OCI-LY3 (cell line): ENCODE results near the gene ACTA2.

Source experiments
- H2AFZ ChIP-seq: fragments of 200-600, 300-600 bp; shearing (Covaris generic); 2 replicates; pipeline ENCODE4 v1.6.0; 2014; ENCODE audit warnings: antibody characterized with exemption, low read depth, low read length
- H3K27ac ChIP-seq: fragments of 200-600, 300-600 bp; sonication (generic); 2 replicates; pipeline ENCODE4 v1.5.1; 2014; ENCODE audit warnings: mild to moderate bottlenecking, low read length, moderate library complexity, mixed read lengths
- H3K27me3 ChIP-seq: fragments of 200-600, 300-600 bp; sonication (generic); 2 replicates; pipeline ENCODE4 v1.6.1; 2014; ENCODE audit warnings: low read depth, low read length, mixed read lengths
- H3K36me3 ChIP-seq: fragments of 200-600, 300-600 bp; sonication (generic); replicated peaks from 2 replicates; pipeline ENCODE3; 2014; ENCODE audit warnings: low read depth, low read length, mixed read lengths
- H3K4me1 ChIP-seq: fragments of 300-600, 200-600 bp; sonication (generic); 2 replicates; pipeline ENCODE4 v1.6.1; 2014; ENCODE audit warnings: low read length, mixed read lengths
- H3K4me2 ChIP-seq: fragments of 200-600, 300-600 bp; sonication (generic); 2 replicates; pipeline ENCODE4 v1.6.1; 2014; ENCODE audit warnings: low read length, mixed read lengths
- H3K4me3 ChIP-seq: fragments of 300-600, 200-600 bp; sonication (generic); 2 replicates; pipeline ENCODE4 v1.5.1; 2014; ENCODE audit warnings: antibody characterized with exemption, mild to moderate bottlenecking, low read length, moderate library complexity
- H3K79me2 ChIP-seq: fragments of 300-600, 200-600 bp; shearing (Covaris generic); 2 replicates; pipeline ENCODE4 v1.6.1; 2014; ENCODE audit warnings: mild to moderate bottlenecking, low read length, mixed read lengths
- H3K9ac ChIP-seq: fragments of 300-600, 200-600 bp; shearing (Covaris generic); 2 replicates; pipeline ENCODE4 v1.6.0; 2014; ENCODE audit warnings: mild to moderate bottlenecking, low read length, moderate library complexity
- H3K9me3 ChIP-seq: fragments of 200-600, 300-600 bp; shearing (Covaris generic); 2 replicates; pipeline ENCODE4 v1.6.1; 2014; ENCODE audit warnings: low read length, mixed read lengths; ENCODE audit not compliant: insufficient read depth
- H4K20me1 ChIP-seq: fragments of 200-600, 300-600 bp; sonication (generic); 2 replicates; pipeline ENCODE4 v1.6.1; 2016; ENCODE audit warnings: low read length, mixed read lengths; ENCODE audit not compliant: insufficient read depth
- EZH2phosphoT487 ChIP-seq: fragments of 200-600 bp; shearing (Covaris generic); IDR thresholded peaks from 2 replicates; pipeline ENCODE4 v1.6.1; 2018; ENCODE audit warnings: antibody characterized with exemption, mixed run types, low read depth
- TF ChIP-seq, protein P1 (sequence below): fragments of 200-600, 300-600 bp; sonication (generic); IDR thresholded peaks from 2 replicates; pipeline ENCODE4 v1.5.1; 2014; ENCODE audit warnings: antibody characterized with exemption, low read length, low read depth

ACTA2 gene

DNA sequence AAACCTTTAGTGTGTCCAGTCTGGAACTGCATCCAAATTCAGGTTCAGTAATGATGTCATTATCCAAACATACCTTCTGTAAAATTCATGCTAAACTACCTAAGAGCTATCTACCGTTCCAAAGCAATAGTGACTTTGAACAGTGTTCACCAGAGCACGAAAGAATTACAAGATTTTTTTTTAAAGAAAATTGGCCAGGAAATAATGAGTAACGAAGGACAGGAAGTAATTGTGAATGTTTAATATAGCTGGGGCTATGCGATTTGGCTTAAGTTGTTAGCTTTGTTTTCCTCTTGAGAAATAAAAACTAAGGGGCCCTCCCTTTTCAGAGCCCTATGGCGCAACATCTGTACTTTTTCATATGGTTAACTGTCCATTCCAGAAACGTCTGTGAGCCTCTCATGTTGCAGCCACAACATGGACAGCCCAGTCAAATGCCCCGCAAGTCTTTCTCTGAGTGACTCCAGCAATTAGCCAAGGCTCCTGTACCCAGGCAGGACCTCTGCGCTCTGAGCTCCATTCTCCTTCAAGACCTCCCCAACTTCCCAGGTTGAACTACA is 37.3 kb upstream of the ACTA2 start:
- Histone ChIP-seq H4K20me1 (no peaks in the 10 kb centered on the region), H3K4me3 (peak overlapping the region; percentile 96), H2AFZ (no peak overlapping the region), H3K9me3 (no peaks in the 10 kb centered on the region), H3K4me1 (peaks cover 38% of the 10 kb centered on the region), H3K4me2 (peak overlapping the region; percentile 89), H3K79me2 (peaks cover 30% of the 10 kb centered on the region), H3K36me3 (no peaks in the 10 kb centered on the region), H3K9ac (peak overlapping the region; percentile 87; the same call in 1 of the 2 replicates), H3K27me3 (no peaks in the 10 kb centered on the region), H3K27ac (0 out of 2 replicates have a peak overlapping the region, but pooled peaks have one; percentile 14)
- TF ChIP-seq, protein P1, sequence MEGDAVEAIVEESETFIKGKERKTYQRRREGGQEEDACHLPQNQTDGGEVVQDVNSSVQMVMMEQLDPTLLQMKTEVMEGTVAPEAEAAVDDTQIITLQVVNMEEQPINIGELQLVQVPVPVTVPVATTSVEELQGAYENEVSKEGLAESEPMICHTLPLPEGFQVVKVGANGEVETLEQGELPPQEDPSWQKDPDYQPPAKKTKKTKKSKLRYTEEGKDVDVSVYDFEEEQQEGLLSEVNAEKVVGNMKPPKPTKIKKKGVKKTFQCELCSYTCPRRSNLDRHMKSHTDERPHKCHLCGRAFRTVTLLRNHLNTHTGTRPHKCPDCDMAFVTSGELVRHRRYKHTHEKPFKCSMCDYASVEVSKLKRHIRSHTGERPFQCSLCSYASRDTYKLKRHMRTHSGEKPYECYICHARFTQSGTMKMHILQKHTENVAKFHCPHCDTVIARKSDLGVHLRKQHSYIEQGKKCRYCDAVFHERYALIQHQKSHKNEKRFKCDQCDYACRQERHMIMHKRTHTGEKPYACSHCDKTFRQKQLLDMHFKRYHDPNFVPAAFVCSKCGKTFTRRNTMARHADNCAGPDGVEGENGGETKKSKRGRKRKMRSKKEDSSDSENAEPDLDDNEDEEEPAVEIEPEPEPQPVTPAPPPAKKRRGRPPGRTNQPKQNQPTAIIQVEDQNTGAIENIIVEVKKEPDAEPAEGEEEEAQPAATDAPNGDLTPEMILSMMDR: no peak
- no peak for TF ChIP-seq EZH2phosphoT487

DNA sequence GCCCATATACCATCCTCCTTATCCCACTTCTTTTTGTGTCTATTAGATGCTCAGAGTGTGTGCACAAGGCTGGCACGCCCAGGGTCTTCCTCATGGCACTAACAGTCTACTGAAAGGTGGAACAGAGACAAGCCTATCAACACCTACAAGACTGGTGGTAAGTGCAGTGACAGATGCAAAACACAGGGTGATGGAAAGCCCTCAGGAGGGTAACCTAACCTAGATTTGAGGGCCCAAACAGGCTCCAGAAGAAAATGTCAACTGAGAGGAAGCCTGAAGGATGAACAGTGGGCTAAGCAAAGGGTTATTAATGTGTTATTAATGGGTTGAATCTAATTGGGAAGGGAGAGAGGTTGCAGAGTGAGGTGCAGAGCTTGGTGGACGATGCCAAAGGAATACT is 36.9 kb upstream of the ACTA2 start:
- TF ChIP-seq, protein P1: no peak
- TF ChIP-seq EZH2phosphoT487: no peak
- Histone ChIP-seq H3K36me3 (no peaks in the 10 kb centered on the region), H3K9me3 (no peaks in the 10 kb centered on the region), H4K20me1 (no peaks in the 10 kb centered on the region), H3K4me3 (peak overlapping the region; percentile 96; the same call in 1 of the 2 replicates), H3K79me2 (peaks cover 29% of the 10 kb centered on the region), H3K9ac (no peak overlapping the region), H3K4me2 (peak overlapping the region; percentile 89), H3K27ac (no peak overlapping the region), H2AFZ (no peak overlapping the region), H3K4me1 (peaks cover 37% of the 10 kb centered on the region), H3K27me3 (no peaks in the 10 kb centered on the region)

DNA sequence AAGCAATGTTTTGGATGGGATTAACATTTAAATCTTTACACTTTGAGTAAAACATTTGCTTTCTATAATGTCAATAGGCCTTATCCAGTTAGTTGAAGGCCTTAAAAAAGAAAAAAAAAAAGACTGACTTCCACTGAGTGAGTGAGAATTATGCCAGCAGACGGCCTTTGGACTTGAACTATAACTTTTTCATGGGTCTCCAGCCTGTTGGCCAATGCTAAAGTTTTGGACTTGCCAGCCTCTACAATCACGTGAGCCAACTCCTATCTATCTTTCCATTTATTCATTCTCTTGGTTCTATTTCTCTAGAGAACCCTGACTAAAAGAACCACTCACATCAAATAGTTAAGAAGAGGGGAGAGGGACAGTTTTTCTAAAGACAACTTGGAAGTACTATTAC is 35.3 kb upstream of the ACTA2 start:
- H3K27ac ChIP-seq: no peak overlapping the region
- H3K9me3 ChIP-seq: no peaks in the 10 kb centered on the region
- H3K27me3 ChIP-seq: no peaks in the 10 kb centered on the region
- TF ChIP-seq, protein P1: no peak
- no peak for TF ChIP-seq EZH2phosphoT487
- H3K4me2 ChIP-seq: no peak overlapping the region
- H3K36me3 ChIP-seq: no peaks in the 10 kb centered on the region
- no peak overlapping the region for H2AFZ ChIP-seq
- no peak overlapping the region for H3K4me3 ChIP-seq
- H3K4me1 ChIP-seq: peaks cover 21% of the 10 kb centered on the region
- no peaks in the 10 kb centered on the region for H4K20me1 ChIP-seq
- peaks cover 15% of the 10 kb centered on the region for H3K79me2 ChIP-seq
- H3K9ac ChIP-seq: no peak overlapping the region

DNA sequence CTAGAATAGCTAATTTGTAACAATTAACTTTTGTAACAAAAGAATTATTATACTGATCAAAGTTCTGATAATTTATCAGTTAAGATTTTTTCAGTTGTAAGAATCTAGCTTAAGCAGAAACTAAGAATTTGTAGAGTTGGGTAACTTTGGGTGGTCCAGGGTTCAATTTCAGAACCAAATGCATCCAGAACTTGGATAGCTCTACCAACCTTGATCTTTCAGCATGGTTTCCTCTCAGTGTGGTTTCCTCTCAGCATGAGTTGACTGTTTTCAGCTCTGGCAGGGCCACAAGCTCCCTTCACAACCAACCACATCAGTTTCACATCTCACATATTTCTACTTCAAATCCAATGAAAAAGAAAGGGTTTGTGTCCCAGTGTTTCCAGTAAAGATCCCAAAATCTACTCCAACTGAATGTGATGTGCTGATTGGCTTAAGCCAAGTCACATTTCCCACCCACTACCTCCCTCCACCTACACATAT is 34.7 kb upstream of the ACTA2 start:
- Histone ChIP-seq H3K36me3 (no peaks in the 10 kb centered on the region), H3K79me2 (peaks cover 10% of the 10 kb centered on the region), H3K27me3 (no peaks in the 10 kb centered on the region), H2AFZ (no peak overlapping the region), H3K27ac (no peak overlapping the region), H3K4me2 (no peak overlapping the region), H3K4me1 (peaks cover 17% of the 10 kb centered on the region), H3K9me3 (no peaks in the 10 kb centered on the region), H3K4me3 (no peak overlapping the region), H3K9ac (no peak overlapping the region), H4K20me1 (no peaks in the 10 kb centered on the region)
- TF ChIP-seq, protein P1: no peak
- TF ChIP-seq EZH2phosphoT487: no peak
